A673 (cell line): Measurements from ENCODE around the gene CWC22.

Experiments used
- EZH2 ChIP-seq: fragments of 200-600 bp; sonication (generic); IDR thresholded peaks from 2 replicates; pipeline ENCODE4 v1.6.1; 2017; ENCODE audit warnings: borderline replicate concordance, low read depth, mild to moderate bottlenecking, mixed read lengths, antibody characterized with exemption, low read length; ENCODE audit not compliant: poor library complexity, severe bottlenecking
- TF ChIP-seq, protein P1 (sequence below): fragments of 300-800, 200-600 bp; sonication (generic); conservative IDR thresholded peaks from 2 replicates; pipeline ENCODE4 v1.5.1; 2017; ENCODE audit warnings: low read depth, mild to moderate bottlenecking, antibody characterized with exemption, low read length, moderate library complexity, mixed read lengths

DNA sequence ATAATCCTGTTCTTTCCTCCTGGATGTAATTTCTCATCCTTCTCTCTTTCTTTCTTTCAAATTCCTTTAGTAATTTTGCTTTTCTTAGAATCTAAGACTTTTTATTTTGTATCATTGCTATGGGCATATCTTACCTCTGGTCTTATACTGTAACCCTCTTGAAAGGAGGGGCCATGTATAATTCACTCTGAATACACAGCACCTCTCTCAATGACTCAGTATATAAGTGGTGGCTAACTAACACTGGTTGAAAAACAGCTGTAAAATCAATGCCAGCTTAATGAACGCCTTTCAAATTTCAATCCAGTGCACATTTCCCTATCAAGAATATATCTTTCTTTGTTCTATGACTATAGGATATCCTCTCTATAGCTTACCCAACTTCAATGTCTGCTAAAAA is 53.7 kb downstream of the CWC22 start:
- TF ChIP-seq, protein P1, sequence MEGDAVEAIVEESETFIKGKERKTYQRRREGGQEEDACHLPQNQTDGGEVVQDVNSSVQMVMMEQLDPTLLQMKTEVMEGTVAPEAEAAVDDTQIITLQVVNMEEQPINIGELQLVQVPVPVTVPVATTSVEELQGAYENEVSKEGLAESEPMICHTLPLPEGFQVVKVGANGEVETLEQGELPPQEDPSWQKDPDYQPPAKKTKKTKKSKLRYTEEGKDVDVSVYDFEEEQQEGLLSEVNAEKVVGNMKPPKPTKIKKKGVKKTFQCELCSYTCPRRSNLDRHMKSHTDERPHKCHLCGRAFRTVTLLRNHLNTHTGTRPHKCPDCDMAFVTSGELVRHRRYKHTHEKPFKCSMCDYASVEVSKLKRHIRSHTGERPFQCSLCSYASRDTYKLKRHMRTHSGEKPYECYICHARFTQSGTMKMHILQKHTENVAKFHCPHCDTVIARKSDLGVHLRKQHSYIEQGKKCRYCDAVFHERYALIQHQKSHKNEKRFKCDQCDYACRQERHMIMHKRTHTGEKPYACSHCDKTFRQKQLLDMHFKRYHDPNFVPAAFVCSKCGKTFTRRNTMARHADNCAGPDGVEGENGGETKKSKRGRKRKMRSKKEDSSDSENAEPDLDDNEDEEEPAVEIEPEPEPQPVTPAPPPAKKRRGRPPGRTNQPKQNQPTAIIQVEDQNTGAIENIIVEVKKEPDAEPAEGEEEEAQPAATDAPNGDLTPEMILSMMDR, result no peak
- TF ChIP-seq EZH2, result no peak
